ENCODE data around the gene FAM43B. TPM values are rescaled to one million over a fixed set of nuclear protein-coding genes. Genes with fewer than 3 reads are reported as not detected.

The FAM43B gene
- total RNA-seq, 2 experiments from 2014 or later = not detected

- no peak for DNase-seq (ENCODE audit: low spot score)
- intact Hi-C loops (cut with micrococcal nuclease; ENCODE audit: unreplicated experiment) = no loop called here
- Histone ChIP-seq H3K9me3 (ENCODE audit: low read length) (peaks cover 6% of the 10 kb centered on the region; the same call in 1 of the 2 replicates), H3K27ac (ENCODE audit: low read depth, low read length, poor library complexity, severe bottlenecking) (no peak overlapping the region), H3K4me3 (ENCODE audit: low read depth, low read length, poor library complexity, severe bottlenecking) (no peak overlapping the region), H3K9me2 (ENCODE audit: insufficient read depth, low read length) (no peaks in the 10 kb centered on the region), H4K20me1 (ENCODE audit: insufficient read depth, low read length) (no peaks in the 10 kb centered on the region), H3K36me3 (ENCODE audit: insufficient read depth, low read length) (no peaks in the 10 kb centered on the region), H2AFZ (ENCODE audit: low read length) (no peak overlapping the region), H3K4me2 (ENCODE audit: low read length) (no peak overlapping the region), H3K79me2 (ENCODE audit: insufficient read depth, low read depth, low read length) (no peaks in the 10 kb centered on the region), H3K4me1 (ENCODE audit: insufficient read depth, low read length, poor library complexity, severe bottlenecking) (no peaks in the 10 kb centered on the region)
- CTCF ChIA-PET (ENCODE audit: unreplicated experiment) = no interaction called here
- POLR2A ChIA-PET = interaction anchor here (0.7 kb wide), 1 partner anchor 8 kb away, joined by 3 read pairs; no protein-coding TSS in a partner anchor
- TF ChIP-seq EZH2phosphoT487 (IDR thresholded peaks at IDR 0.05; ENCODE audit: borderline replicate concordance, low read depth, low read length) = no peak
- TF ChIP-seq CTCF (conservative IDR thresholded peaks at IDR 0.05; ENCODE audit: low read length) = no peak
- no TSS peak for BruUV-seq (replicated peaks)
Measured at GRCh38 chr1:20565234-20565633, 12.9 kb downstream of the FAM43B start.

GRCh38 chr1:20569523-20570098 lies 17.2 kb downstream of the FAM43B start:
- H3K4me2 ChIP-seq (ENCODE audit: low read length) = no peak overlapping the region
- H3K4me3 ChIP-seq (ENCODE audit: low read depth, low read length, poor library complexity, severe bottlenecking) = no peak overlapping the region
- peaks cover 6% of the 10 kb centered on the region; the same call in 1 of the 2 replicates for H3K9me3 ChIP-seq (ENCODE audit: low read length)
- H3K27ac ChIP-seq (ENCODE audit: low read depth, low read length, poor library complexity, severe bottlenecking) = no peak overlapping the region
- no peaks in the 10 kb centered on the region for H3K79me2 ChIP-seq (ENCODE audit: insufficient read depth, low read depth, low read length)
- no TSS peak for BruUV-seq (replicated peaks)
- CTCF ChIA-PET (ENCODE audit: unreplicated experiment) = no interaction called here
- no peak overlapping the region for H2AFZ ChIP-seq (ENCODE audit: low read length)
- intact Hi-C loops (cut with micrococcal nuclease; ENCODE audit: unreplicated experiment) = no loop called here
- no peaks in the 10 kb centered on the region for H3K4me1 ChIP-seq (ENCODE audit: insufficient read depth, low read length, poor library complexity, severe bottlenecking)
- no peaks in the 10 kb centered on the region for H4K20me1 ChIP-seq (ENCODE audit: insufficient read depth, low read length)
- TF ChIP-seq CTCF (conservative IDR thresholded peaks at IDR 0.05; ENCODE audit: low read length) (no peak), EZH2phosphoT487 (IDR thresholded peaks at IDR 0.05; ENCODE audit: borderline replicate concordance, low read depth, low read length) (no peak)
- no peak for DNase-seq (ENCODE audit: low spot score)
- POLR2A ChIA-PET = no interaction called here
- H3K36me3 ChIP-seq (ENCODE audit: insufficient read depth, low read length) = no peaks in the 10 kb centered on the region
- no peaks in the 10 kb centered on the region for H3K9me2 ChIP-seq (ENCODE audit: insufficient read depth, low read length)

GRCh38 chr1:20571427-20571826 lies 19.1 kb downstream of the FAM43B start:
- no peak overlapping the region for H2AFZ ChIP-seq (ENCODE audit: low read length)
- no peak overlapping the region for H3K27ac ChIP-seq (ENCODE audit: low read depth, low read length, poor library complexity, severe bottlenecking)
- peaks cover 6% of the 10 kb centered on the region; the same call in 1 of the 2 replicates for H3K9me3 ChIP-seq (ENCODE audit: low read length)
- DNase-seq (ENCODE audit: low spot score) = no peak
- no peaks in the 10 kb centered on the region for H3K36me3 ChIP-seq (ENCODE audit: insufficient read depth, low read length)
- no peaks in the 10 kb centered on the region for H3K9me2 ChIP-seq (ENCODE audit: insufficient read depth, low read length)
- no peak overlapping the region for H3K4me2 ChIP-seq (ENCODE audit: low read length)
- H3K4me1 ChIP-seq (ENCODE audit: insufficient read depth, low read length, poor library complexity, severe bottlenecking) = no peaks in the 10 kb centered on the region
- BruUV-seq (replicated peaks) = no TSS peak
- TF ChIP-seq EZH2phosphoT487 (IDR thresholded peaks at IDR 0.05; ENCODE audit: borderline replicate concordance, low read depth, low read length) = no peak
- TF ChIP-seq CTCF (conservative IDR thresholded peaks at IDR 0.05; ENCODE audit: low read length) = no peak
- ChIA-PET CTCF (ENCODE audit: unreplicated experiment) (no interaction called here), POLR2A (no interaction called here)
- intact Hi-C loops (cut with micrococcal nuclease; ENCODE audit: unreplicated experiment) = no loop called here
- H3K79me2 ChIP-seq (ENCODE audit: insufficient read depth, low read depth, low read length) = no peaks in the 10 kb centered on the region
- no peaks in the 10 kb centered on the region for H4K20me1 ChIP-seq (ENCODE audit: insufficient read depth, low read length)
- no peak overlapping the region for H3K4me3 ChIP-seq (ENCODE audit: low read depth, low read length, poor library complexity, severe bottlenecking)

Data from OCI-LY7 (cell line).